H1 (cell line): ENCODE measurements around the gene PID1.

Experiments used
- CTCF ChIP-seq, 3 experiments: IDR thresholded peaks; 1 replicate in 2 of 3; 2 replicates in 1 of 3; pipeline versions ENCODE4 v1.5.1 to v1.6.1; 2011; ENCODE audit warnings: low read length in 3 of 3, mild to moderate bottlenecking in 3 of 3, inconsistent platforms in 2 of 3, low read depth in 1 of 3, moderate library complexity in 1 of 3; ENCODE audit not compliant: insufficient read depth in 1 of 3; ENCODE audit errors: control extremely low read depth in 1 of 3
- NRF1 ChIP-seq: IDR thresholded peaks from 2 replicates; pipeline ENCODE4 v1.6.1; 2011; ENCODE audit warnings: mild to moderate bottlenecking, low read depth, low read length, improper control_type of control experiment
- TAF7 ChIP-seq: optimal IDR thresholded peaks from 2 replicates; pipeline ENCODE3; 2011; ENCODE audit warnings: low read depth, mild to moderate bottlenecking, inconsistent platforms, low read length, moderate library complexity, borderline replicate concordance

GRCh38 chr2:229054311-229054710 is 216.8 kb downstream of the PID1 start:
- TF ChIP-seq NRF1 (no peak), CTCF (IDR thresholded peaks at IDR 0.05; ENCODE audit: control extremely low read depth in 1 of 3, insufficient read depth in 1 of 3, low read depth in 1 of 3, low read length in 3 of 3) (no peak), TAF7 (no peak)
